Colonic mucosa (tissue), 4 donors: ENCODE measurements around the gene RMDN3. TPM values are rescaled to one million over a fixed set of nuclear protein-coding genes. Genes with fewer than 3 reads are reported as not detected.

ENCODE experiments used
- DNase-seq: peaks from one replicate; pipeline ENCODE4 v3.0.0-alpha.2; 2020
- H3K27ac ChIP-seq: fragments of 200-600 bp; one replicate; pipeline ENCODE4 v1.8.0; 2021
- H3K27me3 ChIP-seq: fragments of 200-600 bp; one replicate; pipeline ENCODE4 v1.8.0; 2021
- H3K36me3 ChIP-seq: fragments of 200-600 bp; one replicate; pipeline ENCODE4 v1.8.0; 2021
- H3K4me1 ChIP-seq: fragments of 200-600 bp; one replicate; pipeline ENCODE4 v1.8.0; 2021; ENCODE audit warnings: mild to moderate bottlenecking
- H3K4me3 ChIP-seq: fragments of 200-600 bp; one replicate; pipeline ENCODE4 v1.8.0; 2021
- H3K9ac ChIP-seq, 2 donors: one replicate each; pipeline ENCODE4 v1.7.0; 2013; ENCODE audit warnings: control low read depth in 2 of 2, low read depth in 2 of 2, low read length in 2 of 2
- H3K9me3 ChIP-seq: fragments of 200-600 bp; one replicate; pipeline ENCODE4 v1.8.0; 2021
- intact Hi-C: fragments of 100-400 bp; cut with DNase I; formaldehyde crosslinking; loops from one replicate; pipeline ENCODE4 v1.14.1; 2022
- total RNA-seq, 2 donors: library from RNA; stranded (reverse); fragmentation: NEBNext Ultra II Directional in 1 of 2; extraction: Animal tissue kit (Norgen Biotek cat#: 25700) in 1 of 2; gene quantifications; one replicate each; pipeline ENCODE4 v1.2.1, GENCODE V29; 2021
- TF ChIP-seq, protein P1 (sequence below): fragments of 200-600 bp; IDR thresholded peaks from one replicate; pipeline ENCODE4 v1.8.0; 2022; ENCODE audit warnings: antibody characterized with exemption, mild to moderate bottlenecking
- donor health status: healthy.
- donor health status: DM: no; HTN: no; CAD: no.
- donor health status: DM: no; HTN: no; CAD: no.

RMDN3 gene
- total RNA-seq, 2 donors from 2014 or later, result 31.1 to 49.1 TPM

DNA sequence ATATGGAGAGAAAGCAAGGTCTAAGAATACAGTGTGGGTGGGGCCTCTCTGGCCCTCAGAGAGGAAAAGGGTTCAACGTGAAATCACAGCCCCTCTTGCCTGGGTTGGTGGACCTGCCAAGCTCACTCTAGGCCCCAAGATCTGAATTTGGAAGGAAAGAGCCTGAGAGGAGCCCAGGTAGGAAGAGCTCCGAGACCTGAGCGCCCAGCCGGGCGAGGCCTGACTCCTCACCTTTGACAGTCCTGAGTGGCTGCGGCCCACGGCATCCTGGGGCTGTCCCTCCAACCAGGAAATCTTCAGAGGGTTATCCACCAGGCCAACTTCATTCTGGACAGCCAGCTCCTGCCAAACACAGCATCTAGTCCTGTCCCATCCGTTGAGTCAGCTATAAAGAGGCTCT, 18.4 kb upstream of the RMDN3 start:
- Histone ChIP-seq H3K27ac (no peak overlapping the region), H3K27me3 (no peaks in the 10 kb centered on the region), H3K9me3 (no peaks in the 10 kb centered on the region), H3K9ac (no peak overlapping the region), H3K4me1 (peaks cover 12% of the 10 kb centered on the region), H3K4me3 (no peak overlapping the region), H3K36me3 (peaks cover 10% of the 10 kb centered on the region)
- no peak for DNase-seq
- TF ChIP-seq, protein P1, sequence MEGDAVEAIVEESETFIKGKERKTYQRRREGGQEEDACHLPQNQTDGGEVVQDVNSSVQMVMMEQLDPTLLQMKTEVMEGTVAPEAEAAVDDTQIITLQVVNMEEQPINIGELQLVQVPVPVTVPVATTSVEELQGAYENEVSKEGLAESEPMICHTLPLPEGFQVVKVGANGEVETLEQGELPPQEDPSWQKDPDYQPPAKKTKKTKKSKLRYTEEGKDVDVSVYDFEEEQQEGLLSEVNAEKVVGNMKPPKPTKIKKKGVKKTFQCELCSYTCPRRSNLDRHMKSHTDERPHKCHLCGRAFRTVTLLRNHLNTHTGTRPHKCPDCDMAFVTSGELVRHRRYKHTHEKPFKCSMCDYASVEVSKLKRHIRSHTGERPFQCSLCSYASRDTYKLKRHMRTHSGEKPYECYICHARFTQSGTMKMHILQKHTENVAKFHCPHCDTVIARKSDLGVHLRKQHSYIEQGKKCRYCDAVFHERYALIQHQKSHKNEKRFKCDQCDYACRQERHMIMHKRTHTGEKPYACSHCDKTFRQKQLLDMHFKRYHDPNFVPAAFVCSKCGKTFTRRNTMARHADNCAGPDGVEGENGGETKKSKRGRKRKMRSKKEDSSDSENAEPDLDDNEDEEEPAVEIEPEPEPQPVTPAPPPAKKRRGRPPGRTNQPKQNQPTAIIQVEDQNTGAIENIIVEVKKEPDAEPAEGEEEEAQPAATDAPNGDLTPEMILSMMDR, result no peak
- intact Hi-C loops, result no loop called here

DNA sequence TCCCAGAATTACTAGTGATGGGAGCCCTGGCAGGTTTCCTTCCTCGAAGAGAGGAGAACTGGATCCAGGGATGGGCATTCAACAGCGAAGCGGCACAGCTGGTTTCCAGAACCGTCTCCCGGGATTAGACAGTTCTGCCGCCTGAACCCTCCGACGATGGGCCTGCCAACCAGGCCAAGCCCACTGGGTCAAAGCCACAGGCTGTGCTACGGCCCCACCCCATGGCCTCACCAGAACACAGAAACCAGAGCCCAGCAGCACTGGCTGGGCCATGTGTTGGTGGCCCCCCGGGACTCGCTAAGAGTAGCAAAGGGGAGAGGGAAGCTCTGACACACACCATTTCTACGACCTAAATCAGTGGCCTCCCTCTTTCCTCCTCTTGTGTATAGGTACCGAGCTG, 17.0 kb upstream of the RMDN3 start:
- H3K9ac ChIP-seq, result no peak overlapping the region
- H3K9me3 ChIP-seq, result no peaks in the 10 kb centered on the region
- peaks cover 19% of the 10 kb centered on the region for H3K4me1 ChIP-seq
- no peak overlapping the region for H3K4me3 ChIP-seq
- peaks cover 10% of the 10 kb centered on the region for H3K36me3 ChIP-seq
- H3K27me3 ChIP-seq, result no peaks in the 10 kb centered on the region
- intact Hi-C loops, result no loop called here
- TF ChIP-seq, protein P1, result no peak
- no peak for DNase-seq
- no peak overlapping the region for H3K27ac ChIP-seq

DNA sequence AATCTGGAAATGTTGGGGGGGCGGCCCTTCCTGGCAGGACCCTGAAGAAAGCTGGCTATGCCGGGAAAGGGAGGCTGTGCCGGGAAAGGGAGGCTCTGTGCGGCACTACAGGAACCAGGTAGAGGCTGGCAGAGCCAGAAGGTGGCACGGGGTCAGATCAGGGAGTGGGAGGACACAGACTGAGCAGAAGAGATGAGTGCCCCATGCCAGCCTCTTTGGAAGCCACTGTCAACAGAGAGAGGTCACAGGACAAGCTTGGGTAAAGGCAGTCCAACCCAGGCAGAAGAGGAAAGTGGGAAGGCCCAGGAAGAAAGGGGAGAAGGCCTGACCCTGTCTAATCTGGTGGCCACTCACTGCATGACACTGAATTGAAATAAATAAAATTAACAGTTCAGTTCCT, 16.2 kb upstream of the RMDN3 start:
- Histone ChIP-seq H3K27me3 (no peaks in the 10 kb centered on the region), H3K4me3 (no peak overlapping the region), H3K27ac (no peak overlapping the region), H3K4me1 (peaks cover 19% of the 10 kb centered on the region), H3K36me3 (peaks cover 10% of the 10 kb centered on the region), H3K9me3 (no peaks in the 10 kb centered on the region), H3K9ac (no peak overlapping the region)
- TF ChIP-seq, protein P1, result no peak
- DNase-seq, result no peak
- intact Hi-C loops, result no loop called here

GRCh38 chr15:40770147-40770721, 15.2 kb upstream of the RMDN3 start:
- peak overlapping the region; percentile 15 for H3K4me3 ChIP-seq
- peak overlapping the region in 1 of 2 donors; percentile 66 for H3K9ac ChIP-seq
- TF ChIP-seq, protein P1, result no peak
- peaks cover 8% of the 10 kb centered on the region for H3K36me3 ChIP-seq
- H3K27me3 ChIP-seq, result no peaks in the 10 kb centered on the region
- peak; percentile 72 for DNase-seq
- peaks cover 23% of the 10 kb centered on the region for H3K4me1 ChIP-seq
- H3K27ac ChIP-seq, result peak overlapping the region; percentile 90
- no peaks in the 10 kb centered on the region for H3K9me3 ChIP-seq
- intact Hi-C loops, result no loop called here

GRCh38 chr15:40769274-40770146, 14.5 kb upstream of the RMDN3 start, which contains the start of gene C15orf62:
C15orf62 (plus strand) TSS chr15:40769980; CDS start chr15:40770496, 516 bp downstream.
- Histone ChIP-seq H3K27me3 (no peaks in the 10 kb centered on the region), H3K9ac (peak within 1 kb of the TSS; percentile 39 to 66), H3K4me3 (peak within 1 kb of the TSS; percentile 15)

More at GRCh38 chr15:40769274-40770146, 14.5 kb upstream of the RMDN3 start, which contains the start of gene C15orf62:
- DNase-seq, result peak; percentile 76
- peaks cover 29% of the 10 kb centered on the region for H3K4me1 ChIP-seq
- TF ChIP-seq, protein P1, result no peak
- intact Hi-C loops, result no loop called here
- H3K27ac ChIP-seq, result peak within 1 kb of the TSS; percentile 90
- H3K36me3 ChIP-seq, result peaks cover under 1% of the 10 kb centered on the region
- H3K9me3 ChIP-seq, result no peaks in the 10 kb centered on the region
